Ovary (tissue), 3 donors: ENCODE measurements around the gene CNTNAP1.

ENCODE experiments used
- EP300 ChIP-seq: sonication (generic); formaldehyde crosslinking; IDR thresholded peaks from one replicate; pipeline ENCODE4 v1.6.1; 2017; ENCODE audit warnings: antibody characterized with exemption
- POLR2A ChIP-seq: fragments of 450-650 bp; IDR thresholded peaks from one replicate; pipeline ENCODE4 v1.6.1; 2017; ENCODE audit warnings: antibody characterized with exemption, mild to moderate bottlenecking, moderate library complexity
- TF ChIP-seq, protein P1 (sequence below), 3 donors: fragments of 450-650 bp in 2 of 3; fragments of 200-600 bp in 1 of 3; IDR thresholded peaks; one replicate each; pipeline versions ENCODE4 v1.5.1 to v1.8.0; 2016 to 2022; ENCODE audit warnings: antibody characterized with exemption in 3 of 3, mild to moderate bottlenecking in 1 of 3
- donor health status: DM: no; HTN: no; CAD: no.

DNA sequence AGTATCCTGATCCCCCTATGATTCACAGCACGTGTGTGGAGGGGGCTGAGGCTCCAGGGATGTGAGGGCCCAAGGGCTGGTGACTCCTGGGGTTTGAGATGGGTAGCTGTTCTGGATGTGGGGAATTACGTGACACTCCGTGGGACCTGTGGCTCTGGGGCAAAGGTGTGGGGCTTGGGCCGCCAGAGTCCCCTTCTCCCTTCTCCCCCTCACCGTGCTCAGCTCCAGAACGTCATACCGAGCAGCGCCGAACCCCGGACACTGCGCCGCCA, 12.7 kb upstream of the CNTNAP1 start:
- no peak for TF ChIP-seq POLR2A
- TF ChIP-seq, protein P1, sequence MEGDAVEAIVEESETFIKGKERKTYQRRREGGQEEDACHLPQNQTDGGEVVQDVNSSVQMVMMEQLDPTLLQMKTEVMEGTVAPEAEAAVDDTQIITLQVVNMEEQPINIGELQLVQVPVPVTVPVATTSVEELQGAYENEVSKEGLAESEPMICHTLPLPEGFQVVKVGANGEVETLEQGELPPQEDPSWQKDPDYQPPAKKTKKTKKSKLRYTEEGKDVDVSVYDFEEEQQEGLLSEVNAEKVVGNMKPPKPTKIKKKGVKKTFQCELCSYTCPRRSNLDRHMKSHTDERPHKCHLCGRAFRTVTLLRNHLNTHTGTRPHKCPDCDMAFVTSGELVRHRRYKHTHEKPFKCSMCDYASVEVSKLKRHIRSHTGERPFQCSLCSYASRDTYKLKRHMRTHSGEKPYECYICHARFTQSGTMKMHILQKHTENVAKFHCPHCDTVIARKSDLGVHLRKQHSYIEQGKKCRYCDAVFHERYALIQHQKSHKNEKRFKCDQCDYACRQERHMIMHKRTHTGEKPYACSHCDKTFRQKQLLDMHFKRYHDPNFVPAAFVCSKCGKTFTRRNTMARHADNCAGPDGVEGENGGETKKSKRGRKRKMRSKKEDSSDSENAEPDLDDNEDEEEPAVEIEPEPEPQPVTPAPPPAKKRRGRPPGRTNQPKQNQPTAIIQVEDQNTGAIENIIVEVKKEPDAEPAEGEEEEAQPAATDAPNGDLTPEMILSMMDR (IDR thresholded peaks at IDR 0.05), result no peak
- no peak for TF ChIP-seq EP300
